Measurements from ENCODE around the gene FAM229B.

DNA sequence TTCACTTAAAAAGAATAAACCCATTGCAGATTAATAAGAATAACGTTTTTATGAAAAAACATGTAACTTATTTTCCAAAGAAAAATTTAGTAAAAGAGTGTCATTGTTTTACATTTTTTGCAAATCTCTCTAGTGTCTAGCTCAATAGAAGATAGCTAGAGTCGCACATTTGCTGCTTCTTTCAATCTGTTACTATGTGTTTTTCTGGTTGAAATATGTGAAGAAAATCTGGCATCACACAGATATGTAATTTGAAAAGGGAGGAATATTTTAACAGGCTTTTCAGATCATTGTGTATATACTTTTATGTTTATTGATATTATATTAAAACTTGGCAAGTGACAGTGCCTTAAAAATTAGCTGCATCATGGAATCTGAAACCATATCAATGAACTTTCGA lies 24.4 kb upstream of the FAM229B start:
- TF ChIP-seq, protein P1, sequence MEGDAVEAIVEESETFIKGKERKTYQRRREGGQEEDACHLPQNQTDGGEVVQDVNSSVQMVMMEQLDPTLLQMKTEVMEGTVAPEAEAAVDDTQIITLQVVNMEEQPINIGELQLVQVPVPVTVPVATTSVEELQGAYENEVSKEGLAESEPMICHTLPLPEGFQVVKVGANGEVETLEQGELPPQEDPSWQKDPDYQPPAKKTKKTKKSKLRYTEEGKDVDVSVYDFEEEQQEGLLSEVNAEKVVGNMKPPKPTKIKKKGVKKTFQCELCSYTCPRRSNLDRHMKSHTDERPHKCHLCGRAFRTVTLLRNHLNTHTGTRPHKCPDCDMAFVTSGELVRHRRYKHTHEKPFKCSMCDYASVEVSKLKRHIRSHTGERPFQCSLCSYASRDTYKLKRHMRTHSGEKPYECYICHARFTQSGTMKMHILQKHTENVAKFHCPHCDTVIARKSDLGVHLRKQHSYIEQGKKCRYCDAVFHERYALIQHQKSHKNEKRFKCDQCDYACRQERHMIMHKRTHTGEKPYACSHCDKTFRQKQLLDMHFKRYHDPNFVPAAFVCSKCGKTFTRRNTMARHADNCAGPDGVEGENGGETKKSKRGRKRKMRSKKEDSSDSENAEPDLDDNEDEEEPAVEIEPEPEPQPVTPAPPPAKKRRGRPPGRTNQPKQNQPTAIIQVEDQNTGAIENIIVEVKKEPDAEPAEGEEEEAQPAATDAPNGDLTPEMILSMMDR (IDR thresholded peaks at IDR 0.05): no peak
- no peak for TF ChIP-seq POLR2A (IDR thresholded peaks at IDR 0.05)
